Urinary bladder (tissue), 4 donors: ENCODE results near the gene ASPRV1. TPM values are rescaled to one million over a fixed set of nuclear protein-coding genes. Genes with fewer than 3 reads are reported as not detected.

Experiments
- DNase-seq: peaks from one replicate; pipeline ENCODE4 v3.0.0-alpha.2; 2015; ENCODE audit errors: extremely low spot score
- H3K27ac ChIP-seq: one replicate; pipeline ENCODE4 v1.5.1; 2013; ENCODE audit warnings: low read depth, mild to moderate bottlenecking, moderate library complexity
- H3K36me3 ChIP-seq: one replicate; pipeline ENCODE4 v1.6.1; 2013; ENCODE audit warnings: mild to moderate bottlenecking, moderate library complexity; ENCODE audit not compliant: insufficient read depth
- H3K4me1 ChIP-seq: one replicate; pipeline ENCODE4 v1.6.1; 2013; ENCODE audit warnings: mild to moderate bottlenecking, moderate library complexity; ENCODE audit not compliant: insufficient read depth
- H3K4me3 ChIP-seq: one replicate; pipeline ENCODE4 v1.5.1; 2013; ENCODE audit warnings: low read depth, low read length
- WGBS: extraction: QIAGEN DNeasy Blood & Tissue Kit; methylation state at CpG from one replicate; pipeline ENCODE4 v1.1.7; 2013; 5-methylcytosine and 5-hydroxymethylcytosine counted together
- polyA plus RNA-seq: library from polyadenylated mRNA; stranded (reverse); fragments of 200-250 nt; gene quantifications from one replicate; pipeline ENCODE4 v1.2.3, GENCODE V29; 2013
- total RNA-seq: library from RNA; depleted of rRNA; stranded (reverse); fragments of >200 nt; gene quantifications from one replicate; pipeline ENCODE4 v1.2.3, GENCODE V29; 2014
- donor health status: healthy with polysubstance abuse.
- donor health status: healthy.

Gene ASPRV1
- total and polyA plus RNA-seq, 2 donors, result 1.9 to 2.9 TPM

DNA sequence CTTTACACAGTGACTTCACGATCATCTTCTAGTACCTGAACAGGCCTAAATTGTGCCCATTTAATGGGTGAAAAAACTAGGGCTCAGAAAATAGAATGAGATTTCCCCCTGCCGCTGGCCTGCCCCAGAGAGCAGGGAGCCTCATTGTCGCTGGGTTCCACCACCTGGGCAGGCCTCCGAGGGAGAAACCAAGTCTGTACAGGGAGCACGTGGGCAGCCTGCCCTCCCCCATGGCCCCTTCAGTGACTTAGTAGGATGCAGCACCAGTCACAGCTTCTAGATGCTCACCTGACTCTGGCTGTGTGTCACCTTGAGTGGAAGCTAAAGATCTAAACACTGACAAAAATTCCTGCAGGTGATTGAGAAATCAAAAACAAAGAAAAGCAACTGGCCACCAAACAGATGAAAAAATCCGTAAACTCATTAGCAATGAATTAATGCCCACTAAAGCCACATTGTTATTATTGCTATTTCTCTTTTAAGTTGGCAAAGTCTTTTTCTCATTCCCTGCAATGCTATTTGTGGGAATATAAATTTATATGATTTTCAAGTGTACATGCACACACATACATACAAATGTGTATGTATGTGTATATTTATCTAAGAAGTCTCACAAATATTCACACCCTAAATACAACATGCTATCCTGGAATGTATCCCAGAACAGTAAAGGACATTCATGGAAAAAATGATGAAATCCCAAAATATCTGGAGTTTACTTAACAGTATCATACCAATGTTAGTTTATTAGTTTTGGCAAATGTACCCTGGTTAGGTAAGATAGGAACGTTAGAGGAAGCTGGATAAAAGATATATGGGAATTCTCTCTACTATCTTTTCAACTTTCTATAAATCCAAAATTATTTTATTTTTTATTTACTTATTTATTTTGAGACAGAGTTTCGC is 18.7 kb upstream of the ASPRV1 start:
- no peak for DNase-seq
- 80% methylated on average over 8 of the region's 8 CpGs for WGBS
- no peak overlapping the region for H3K4me3 ChIP-seq
- H3K27ac ChIP-seq, result no peak overlapping the region
- H3K4me1 ChIP-seq, result no peaks in the 10 kb centered on the region
- H3K36me3 ChIP-seq, result no peaks in the 10 kb centered on the region

DNA sequence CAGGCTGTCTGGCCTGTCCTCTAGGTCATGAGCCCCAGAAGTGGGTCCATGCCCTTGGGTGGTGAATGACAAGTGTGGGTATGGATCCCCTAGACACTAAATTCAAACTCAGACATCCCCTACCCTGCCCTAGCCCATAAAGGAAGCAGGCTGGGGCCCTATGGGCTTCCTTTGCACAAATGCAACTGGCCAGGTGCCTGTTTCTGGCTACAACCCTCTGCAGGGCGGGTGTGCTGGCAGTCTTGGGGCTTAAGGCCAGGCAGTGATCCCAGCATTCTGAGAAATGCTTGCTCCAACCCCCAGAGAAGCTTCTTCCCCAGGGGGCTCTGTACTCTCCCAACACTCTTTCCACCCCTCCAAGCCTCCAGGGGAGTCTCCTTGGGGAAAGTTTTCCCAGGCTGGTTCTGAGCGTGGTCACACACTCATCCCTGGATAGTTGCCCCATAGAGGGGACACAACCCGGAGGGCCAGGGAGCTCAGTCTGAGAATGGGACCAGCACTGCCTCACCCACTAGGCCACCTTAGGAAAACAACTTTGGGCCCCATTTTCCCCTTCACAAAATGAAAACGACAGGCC is 16.6 kb upstream of the ASPRV1 start:
- H3K4me3 ChIP-seq, result no peak overlapping the region
- no peaks in the 10 kb centered on the region for H3K4me1 ChIP-seq
- WGBS, result 75% methylated on average over 4 of the region's 4 CpGs
- DNase-seq, result no peak
- H3K27ac ChIP-seq, result no peak overlapping the region
- no peaks in the 10 kb centered on the region for H3K36me3 ChIP-seq

DNA sequence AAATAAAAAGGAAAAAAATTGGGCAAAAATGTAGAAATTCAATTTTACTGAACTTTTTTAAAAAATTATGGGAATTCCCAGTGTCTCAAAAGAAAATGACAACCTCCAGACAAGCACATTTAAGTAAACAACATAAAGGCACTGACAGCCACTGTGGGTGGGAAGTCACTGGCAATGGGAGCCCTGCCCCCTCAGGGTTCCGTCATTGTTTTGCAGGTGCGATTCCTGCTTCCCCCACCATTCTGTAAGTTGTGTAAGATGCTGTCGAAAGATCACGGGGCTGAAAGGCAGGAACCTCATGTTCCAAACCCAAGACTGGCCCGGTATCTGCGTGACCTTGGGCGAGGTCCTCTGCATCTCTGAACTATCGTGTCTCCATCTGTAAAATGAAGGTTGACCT is 15.8 kb upstream of the ASPRV1 start:
- DNase-seq, result no peak
- WGBS, result 91% methylated on average over 8 of the region's 8 CpGs
- Histone ChIP-seq H3K27ac (no peak overlapping the region), H3K36me3 (no peaks in the 10 kb centered on the region), H3K4me1 (no peaks in the 10 kb centered on the region), H3K4me3 (no peak overlapping the region)

DNA sequence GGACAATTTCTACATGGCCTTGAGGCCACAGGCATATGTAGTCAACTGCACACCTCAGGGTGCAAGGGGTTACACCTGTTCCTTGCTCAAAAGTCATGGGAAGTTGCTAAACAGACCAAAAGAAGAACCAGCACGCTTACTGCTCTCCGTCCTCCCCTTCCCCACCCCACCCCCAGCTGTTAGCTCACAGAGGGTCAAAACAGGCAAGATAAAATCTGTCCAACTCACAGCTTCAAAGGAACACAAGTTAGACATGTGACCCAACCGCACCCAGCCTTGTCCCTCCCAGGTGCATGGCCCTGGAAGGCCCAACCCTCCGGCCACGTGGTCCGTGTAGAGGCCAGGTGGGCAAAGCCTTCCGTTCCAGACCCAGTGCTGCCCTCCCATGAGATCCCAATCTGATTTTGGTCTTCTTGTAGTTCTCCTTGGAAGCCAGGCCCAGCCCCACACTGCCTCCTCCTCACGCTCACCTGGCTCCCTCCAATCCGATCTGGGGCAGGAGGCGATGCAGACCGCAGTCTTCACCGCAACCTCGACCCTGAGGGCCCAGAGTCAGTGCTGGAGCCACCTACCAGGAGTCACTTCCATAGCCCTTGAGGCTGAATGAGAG is 14.5 kb upstream of the ASPRV1 start:
- DNase-seq, result no peak
- Histone ChIP-seq H3K27ac (no peak overlapping the region), H3K36me3 (no peaks in the 10 kb centered on the region)

DNA sequence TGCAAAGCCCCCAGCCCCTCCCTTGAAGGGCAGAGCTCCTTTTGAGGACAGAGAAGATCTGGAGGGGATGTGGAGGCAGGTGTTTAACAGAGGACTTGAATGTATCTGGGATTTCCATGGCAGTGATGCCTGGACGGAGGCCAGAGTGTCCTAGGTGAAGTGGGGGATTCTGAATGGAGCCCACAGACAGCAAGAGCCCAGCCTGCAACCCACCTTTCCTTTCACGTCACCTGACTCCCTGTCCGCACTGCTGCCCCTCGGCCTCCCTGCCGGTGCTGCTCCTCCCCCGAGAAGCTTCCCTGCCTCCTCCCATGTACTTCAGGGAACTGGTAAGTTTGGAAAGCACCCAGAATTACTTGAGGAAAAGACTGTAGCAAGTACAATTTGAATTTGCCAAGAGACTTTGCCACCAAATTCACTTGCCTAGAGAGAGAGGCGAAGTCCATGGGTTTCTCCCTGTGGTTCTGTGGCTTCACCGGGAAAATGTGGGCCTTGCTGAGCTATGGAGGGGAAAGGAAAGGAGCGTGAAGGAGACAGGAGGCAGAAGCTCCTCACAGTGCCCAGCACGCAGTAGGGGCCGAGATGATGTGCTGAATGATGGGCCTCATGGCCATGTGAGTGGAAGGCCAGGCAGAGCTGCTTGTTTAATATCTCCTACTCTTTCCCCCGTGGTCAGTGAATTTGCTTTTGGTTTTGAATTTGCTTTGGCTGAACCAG is 13.9 kb upstream of the ASPRV1 start:
- Histone ChIP-seq H3K4me3 (no peak overlapping the region), H3K36me3 (no peaks in the 10 kb centered on the region), H3K27ac (no peak overlapping the region), H3K4me1 (no peaks in the 10 kb centered on the region)
- WGBS, result 86% methylated on average over 12 of the region's 12 CpGs
- no peak for DNase-seq

More for the DNA sequence above, 14.5 kb upstream of the ASPRV1 start:
- no peaks in the 10 kb centered on the region for H3K4me1 ChIP-seq
- H3K4me3 ChIP-seq, result no peak overlapping the region
- WGBS, result 82% methylated on average over 13 of the region's 13 CpGs

DNA sequence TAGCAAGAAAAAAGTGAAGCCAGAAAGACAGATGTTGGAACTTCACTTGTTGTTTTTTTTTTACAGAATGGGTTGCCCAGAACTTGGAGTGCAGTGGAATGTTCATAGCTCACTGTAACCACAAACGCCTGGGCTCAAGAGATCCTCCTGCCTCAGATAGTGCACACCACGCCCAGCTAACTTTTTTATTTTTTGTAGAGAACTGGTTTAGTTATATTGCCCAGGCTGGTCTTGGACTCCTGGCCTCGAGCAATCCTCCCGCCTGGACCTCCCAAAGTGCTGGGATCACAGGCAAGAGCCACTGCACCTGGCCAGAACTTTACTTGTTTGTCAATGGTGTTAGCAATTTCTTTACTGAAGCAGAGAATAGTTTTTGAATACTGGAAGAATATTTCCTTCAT is 11.9 kb upstream of the ASPRV1 start:
- no peaks in the 10 kb centered on the region for H3K4me1 ChIP-seq
- no peak for DNase-seq
- WGBS, result 53% methylated on average over 4 of the region's 4 CpGs
- no peak overlapping the region for H3K27ac ChIP-seq
- no peak overlapping the region for H3K4me3 ChIP-seq
- H3K36me3 ChIP-seq, result no peaks in the 10 kb centered on the region

DNA sequence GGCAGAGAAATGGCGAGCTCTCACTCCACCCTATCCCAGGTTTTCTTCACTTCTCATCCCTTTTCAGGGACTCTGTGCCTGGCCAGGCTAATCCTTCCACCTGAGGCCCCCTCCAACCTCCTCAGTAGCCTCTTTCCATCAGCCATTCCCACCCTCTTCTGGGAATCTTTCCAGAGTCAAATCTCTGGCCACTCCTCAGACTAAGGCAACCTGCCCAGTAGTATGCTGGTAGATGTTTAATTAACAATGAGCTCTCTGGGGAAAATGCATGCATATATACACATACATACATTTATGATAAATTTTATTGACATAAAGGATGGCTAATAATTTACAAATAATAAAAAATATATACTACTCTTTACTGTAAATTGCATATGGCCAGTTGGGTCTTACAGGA is 11.4 kb upstream of the ASPRV1 start:
- H3K27ac ChIP-seq, result no peak overlapping the region
- 88% methylated on average over 1 of the region's 1 CpG for WGBS
- H3K36me3 ChIP-seq, result no peaks in the 10 kb centered on the region
- no peak overlapping the region for H3K4me3 ChIP-seq
- no peaks in the 10 kb centered on the region for H3K4me1 ChIP-seq
- no peak for DNase-seq

DNA sequence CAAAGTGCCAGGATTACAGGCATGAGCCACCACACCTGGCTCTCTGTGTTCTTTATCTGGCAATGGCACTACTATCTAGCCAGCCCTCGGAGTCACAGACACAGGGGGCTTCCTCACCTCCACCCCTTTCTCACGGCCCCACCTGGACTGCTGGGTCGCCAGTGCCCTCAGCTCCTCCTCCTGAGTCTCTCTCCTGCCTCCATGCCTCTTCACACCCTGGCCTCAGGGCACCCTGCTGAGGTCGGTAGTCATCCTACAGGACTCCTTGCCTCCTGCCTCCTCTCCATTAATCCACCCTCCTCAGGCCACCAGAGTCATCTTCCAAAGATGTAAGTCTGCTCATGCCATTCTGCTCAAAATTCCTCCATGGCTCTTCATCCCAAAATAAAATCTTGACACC is 8.6 kb upstream of the ASPRV1 start:
- Histone ChIP-seq H3K27ac (no peak overlapping the region), H3K4me1 (no peaks in the 10 kb centered on the region), H3K36me3 (no peaks in the 10 kb centered on the region), H3K4me3 (no peak overlapping the region)
- WGBS, result 72% methylated on average over 4 of the region's 4 CpGs
- DNase-seq, result no peak

GRCh38 chr2:69969126-69969983 is 7.9 kb upstream of the ASPRV1 start:
- H3K27ac ChIP-seq, result no peak overlapping the region
- no peaks in the 10 kb centered on the region for H3K36me3 ChIP-seq
- H3K4me1 ChIP-seq, result no peaks in the 10 kb centered on the region
- no peak overlapping the region for H3K4me3 ChIP-seq
- 82% methylated on average over 16 of the region's 16 CpGs for WGBS
- no peak for DNase-seq

GRCh38 chr2:69968609-69969008 is 7.2 kb upstream of the ASPRV1 start:
- DNase-seq, result no peak
- 85% methylated on average over 10 of the region's 10 CpGs for WGBS

DNA sequence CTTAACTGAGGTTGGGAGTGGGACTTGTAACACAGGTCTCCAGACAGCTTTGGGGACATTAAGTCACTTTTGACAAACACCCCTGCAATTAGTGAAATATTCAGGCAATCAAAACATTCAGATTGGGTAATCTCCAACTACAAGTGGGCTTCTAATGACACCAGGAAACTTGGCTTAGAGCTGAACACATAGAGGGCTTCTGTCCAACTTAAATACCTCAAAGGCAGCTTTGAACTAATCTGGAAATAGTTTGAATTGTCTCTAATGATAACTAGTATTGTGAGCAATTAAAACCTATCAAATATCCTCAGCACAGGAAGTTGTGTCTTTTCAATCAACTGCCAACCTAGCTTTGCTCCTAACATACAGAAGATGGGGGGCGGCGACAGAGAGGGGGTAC is 5.1 kb upstream of the ASPRV1 start:
- Histone ChIP-seq H3K4me1 (no peaks in the 10 kb centered on the region), H3K36me3 (no peaks in the 10 kb centered on the region), H3K27ac (no peak overlapping the region), H3K4me3 (no peak overlapping the region)
- WGBS, result 98% methylated on average over 2 of the region's 2 CpGs
- DNase-seq, result no peak

More at GRCh38 chr2:69968609-69969008, 7.2 kb upstream of the ASPRV1 start:
- Histone ChIP-seq H3K36me3 (no peaks in the 10 kb centered on the region), H3K4me3 (no peak overlapping the region), H3K4me1 (no peaks in the 10 kb centered on the region), H3K27ac (no peak overlapping the region)

GRCh38 chr2:69965756-69966445 is 4.5 kb upstream of the ASPRV1 start:
- Histone ChIP-seq H3K27ac (no peak overlapping the region), H3K36me3 (no peaks in the 10 kb centered on the region), H3K4me1 (no peaks in the 10 kb centered on the region), H3K4me3 (no peak overlapping the region)
- WGBS, result 93% methylated on average over 8 of the region's 8 CpGs
- no peak for DNase-seq
